CD4-positive, alpha-beta T cell treated with Interleukin-2 at 100 ng/mL for 4 hours (primary cell): ENCODE data around the gene TNFRSF1A.

Source experiments
- DNase-seq: peaks from one replicate; pipeline ENCODE4 v3.0.0-alpha.2; 2020; ENCODE audit warnings: low spot score

The TNFRSF1A gene

DNA sequence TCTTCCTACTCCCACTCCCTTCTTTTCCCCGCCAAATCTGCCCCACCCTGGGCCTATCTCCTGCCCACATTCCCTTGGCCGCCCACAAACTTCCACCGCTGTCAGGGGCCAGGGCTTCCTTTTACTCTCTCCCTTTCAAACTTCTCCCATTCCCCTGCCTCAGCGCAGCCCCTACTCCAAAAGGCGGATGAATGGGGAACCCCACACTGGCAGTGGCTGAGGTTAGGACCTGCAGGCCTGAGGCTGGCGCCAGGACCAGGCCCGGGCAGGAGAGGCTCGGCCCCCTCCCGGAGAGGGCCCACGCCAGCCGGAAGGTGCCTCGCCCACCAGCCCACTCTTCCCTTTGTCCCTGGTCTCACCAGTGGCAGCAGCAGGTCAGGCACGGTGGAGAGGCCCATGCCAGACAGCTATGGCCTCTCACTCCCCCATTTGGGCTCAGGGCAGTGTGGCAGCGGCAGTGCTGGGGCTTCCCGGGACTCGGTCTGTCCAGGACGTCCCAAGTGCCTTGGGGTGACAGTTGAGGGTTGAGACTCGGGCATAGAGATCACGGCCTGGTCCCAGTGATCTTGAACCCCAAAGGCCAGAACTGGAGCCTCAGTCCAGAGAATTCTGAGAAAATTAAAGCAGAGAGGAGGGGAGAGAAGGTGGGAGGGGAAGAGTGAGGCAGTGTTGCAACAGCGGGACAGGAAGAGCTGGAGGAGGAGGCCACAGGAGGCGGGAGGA, at the start of gene TNFRSF1A:
Gene TNFRSF1A, minus strand, starts transcription at position 660 of the 723 bp plus-strand sequence. Its CDS starts 262 bp downstream, at position 398.
- DNase-seq, result peak; percentile 49

DNA sequence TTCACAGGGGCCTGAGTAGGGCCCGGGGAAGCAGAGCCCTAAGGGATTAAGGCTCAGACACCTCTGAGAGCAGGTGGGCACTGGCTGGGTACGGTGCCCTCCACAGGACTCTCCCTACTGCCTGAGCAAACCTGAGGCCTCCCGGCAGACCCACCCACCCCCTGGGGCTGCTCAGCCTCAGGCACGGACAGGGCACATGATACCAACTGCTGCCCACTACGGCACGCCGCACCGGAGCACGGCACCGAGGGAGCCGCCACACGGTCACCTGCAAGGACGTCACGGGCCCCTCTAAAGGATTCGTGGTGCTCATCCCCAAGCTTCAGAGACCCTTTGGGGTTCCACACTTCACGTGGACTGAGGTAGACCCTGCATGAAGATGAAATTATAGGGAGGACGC, 49.1 kb upstream of the TNFRSF1A start:
- DNase-seq, result no peak

DNA sequence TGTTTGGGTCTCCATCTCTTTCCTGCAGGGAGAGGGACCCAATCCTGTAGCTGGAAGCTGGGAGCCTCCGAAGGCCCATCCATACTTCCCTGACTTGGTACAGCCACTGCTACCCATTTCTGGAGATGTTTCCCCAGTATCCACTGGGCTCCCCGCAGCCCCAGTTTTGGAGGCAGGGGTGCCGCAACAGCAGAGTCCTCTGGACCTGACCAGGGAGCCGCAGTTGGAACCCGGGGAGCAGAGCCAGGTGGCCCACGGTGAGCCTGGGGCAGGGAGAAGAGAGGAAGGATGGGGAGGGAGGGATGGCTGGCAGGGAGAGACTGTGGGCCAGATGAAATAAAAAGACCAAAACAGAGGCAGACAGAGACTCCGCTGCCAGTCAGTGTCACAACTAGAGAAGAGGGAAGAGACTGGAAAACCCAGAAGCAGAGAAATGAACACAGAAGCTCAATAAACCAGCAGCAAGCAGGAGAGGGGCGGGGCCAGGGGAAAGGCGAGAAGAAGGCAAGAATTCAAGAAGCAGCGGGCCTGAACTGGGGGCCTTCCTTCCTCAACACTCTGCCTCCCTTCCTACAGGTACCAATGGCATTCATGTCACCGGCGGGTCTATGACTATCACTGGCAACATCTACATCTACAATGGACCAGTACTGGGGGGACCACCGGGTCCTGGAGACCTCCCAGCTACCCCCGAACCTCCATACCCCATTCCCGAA, 48.4 kb upstream of the TNFRSF1A start:
- no peak for DNase-seq

DNA sequence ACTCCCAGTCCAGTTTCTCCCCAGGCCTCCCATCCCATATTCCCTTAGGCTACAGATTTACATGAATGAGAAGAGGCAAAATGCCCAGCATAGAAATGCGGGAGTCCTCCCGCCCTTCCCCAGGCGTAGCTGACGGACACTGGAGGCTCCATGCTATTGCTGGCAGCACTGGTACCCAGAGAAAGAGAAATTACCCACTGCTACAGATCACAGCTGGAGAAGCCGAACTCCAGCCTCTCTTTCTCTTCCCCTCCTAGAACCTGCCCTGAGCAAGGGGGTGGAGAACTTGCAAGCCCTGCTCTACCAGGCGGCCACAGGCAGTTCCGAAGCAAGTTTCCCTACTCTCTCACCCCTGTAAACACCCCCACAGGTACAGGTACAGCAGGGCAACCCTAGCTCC, 45.7 kb upstream of the TNFRSF1A start:
- no peak for DNase-seq

DNA sequence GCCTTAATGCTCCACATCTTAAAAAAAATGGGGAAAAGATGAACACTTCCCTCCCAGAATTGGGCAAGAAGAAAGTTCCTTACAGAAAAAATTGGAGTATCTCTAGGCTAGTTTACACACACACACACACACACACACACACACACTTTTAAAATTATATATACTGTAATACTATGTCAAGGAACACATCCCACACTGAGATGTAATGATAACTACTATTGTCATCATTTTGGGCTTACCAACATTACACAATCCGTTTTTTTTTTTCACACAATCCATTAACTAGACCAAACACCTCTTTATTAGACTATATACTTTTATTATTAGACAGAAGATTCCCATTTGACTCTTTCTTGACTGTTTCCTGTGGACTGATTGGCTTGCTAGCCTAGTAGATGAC, 44.6 kb upstream of the TNFRSF1A start:
- no peak for DNase-seq

DNA sequence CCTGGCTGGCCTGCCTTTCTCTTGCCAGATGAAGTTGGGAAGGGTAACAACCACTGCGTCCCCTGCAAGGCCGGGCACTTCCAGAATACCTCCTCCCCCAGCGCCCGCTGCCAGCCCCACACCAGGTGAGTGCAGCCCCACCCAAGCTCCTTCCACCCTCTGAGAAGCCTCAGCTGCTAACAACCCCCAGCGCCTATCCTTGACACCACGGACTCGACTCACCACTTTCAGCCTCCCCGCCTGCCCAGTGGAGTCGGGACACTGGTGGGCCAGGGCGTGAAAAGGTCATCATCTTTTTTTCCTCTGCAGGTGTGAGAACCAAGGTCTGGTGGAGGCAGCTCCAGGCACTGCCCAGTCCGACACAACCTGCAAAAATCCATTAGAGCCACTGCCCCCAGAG, 44.2 kb upstream of the TNFRSF1A start:
- DNase-seq, result no peak

DNA sequence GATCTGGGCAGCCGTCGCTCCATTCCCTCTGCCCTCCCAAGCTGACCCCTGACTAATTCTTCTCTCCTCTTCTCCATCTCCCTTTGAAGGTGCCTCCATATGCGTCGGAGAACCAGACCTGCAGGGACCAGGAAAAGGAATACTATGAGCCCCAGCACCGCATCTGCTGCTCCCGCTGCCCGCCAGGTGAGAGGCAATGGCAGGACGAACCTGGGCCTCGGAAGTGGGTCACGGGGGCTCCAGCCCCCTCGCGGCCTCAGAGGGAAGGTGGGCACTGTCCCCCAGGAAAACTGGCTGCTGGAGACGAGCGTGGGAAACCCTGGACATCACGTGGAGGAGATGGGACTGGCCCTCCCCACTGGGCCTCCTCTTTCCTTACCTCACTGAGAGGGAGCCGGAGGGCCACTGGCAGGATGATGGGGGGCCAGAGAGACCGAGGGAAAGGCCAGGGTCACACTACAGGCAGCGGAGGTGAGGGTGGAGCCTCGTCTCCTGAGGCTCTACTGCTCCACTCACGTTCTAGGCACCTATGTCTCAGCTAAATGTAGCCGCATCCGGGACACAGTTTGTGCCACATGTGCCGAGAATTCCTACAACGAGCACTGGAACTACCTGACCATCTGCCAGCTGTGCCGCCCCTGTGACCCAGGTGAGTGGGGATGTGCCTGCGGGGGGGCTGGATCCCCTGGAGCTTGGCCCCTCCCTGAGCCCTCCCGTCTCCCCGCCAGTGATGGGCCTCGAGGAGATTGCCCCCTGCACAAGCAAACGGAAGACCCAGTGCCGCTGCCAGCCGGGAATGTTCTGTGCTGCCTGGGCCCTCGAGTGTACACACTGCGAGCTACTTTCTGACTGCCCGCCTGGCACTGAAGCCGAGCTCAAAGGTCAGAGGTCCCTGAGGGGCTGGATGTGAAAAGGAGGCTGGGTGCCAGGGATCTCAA, 42.9 kb upstream of the TNFRSF1A start:
- no peak for DNase-seq

DNA sequence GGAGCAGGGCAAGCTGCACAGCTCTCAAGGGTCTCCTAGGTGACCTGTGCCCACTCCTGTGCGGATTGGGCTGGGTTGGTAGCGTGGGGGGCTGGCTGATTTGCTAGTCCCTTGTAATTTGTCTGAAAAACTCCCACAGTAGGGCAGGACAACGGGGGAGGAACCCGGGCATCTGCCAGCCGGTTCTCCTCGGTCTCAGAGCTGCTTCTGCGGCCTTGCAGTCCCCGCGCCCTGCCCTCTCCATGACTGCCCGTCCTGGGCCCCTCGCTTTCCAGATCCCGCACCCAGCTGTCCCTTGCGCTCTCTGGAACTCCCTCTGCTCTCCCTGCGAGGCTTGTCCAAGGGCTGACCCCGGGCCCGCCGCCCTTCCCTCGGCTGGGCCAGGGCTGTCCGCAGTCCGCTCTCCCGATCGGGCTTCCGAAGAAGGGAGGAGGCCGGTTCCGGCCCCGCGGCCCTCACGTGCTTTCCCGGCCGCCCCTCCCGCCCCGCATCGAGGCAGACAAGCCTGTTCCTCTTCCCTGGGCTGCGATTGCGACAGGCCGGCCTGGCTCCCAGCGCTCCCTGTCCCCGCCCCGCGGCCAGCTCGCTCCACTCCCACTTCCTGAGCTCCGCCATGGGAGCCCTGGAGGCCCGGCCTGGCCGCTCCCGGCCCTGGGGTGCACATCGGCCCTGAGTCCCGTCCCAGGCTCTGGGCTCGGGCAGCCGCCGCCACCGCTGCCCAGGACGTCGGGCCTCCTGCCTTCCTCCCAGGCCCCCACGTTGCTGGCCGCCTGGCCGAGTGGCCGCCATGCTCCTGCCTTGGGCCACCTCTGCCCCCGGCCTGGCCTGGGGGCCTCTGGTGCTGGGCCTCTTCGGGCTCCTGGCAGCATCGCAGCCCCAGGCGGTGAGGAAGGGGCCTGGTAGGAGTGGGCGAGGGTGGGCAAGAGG, 42.0 kb upstream of the TNFRSF1A start, which contains the start of gene LTBR:
Gene LTBR, plus strand, starts transcription at position 591 of the 927 bp plus-strand sequence. Its CDS starts 197 bp downstream, at position 788.
- no peak for DNase-seq

DNA sequence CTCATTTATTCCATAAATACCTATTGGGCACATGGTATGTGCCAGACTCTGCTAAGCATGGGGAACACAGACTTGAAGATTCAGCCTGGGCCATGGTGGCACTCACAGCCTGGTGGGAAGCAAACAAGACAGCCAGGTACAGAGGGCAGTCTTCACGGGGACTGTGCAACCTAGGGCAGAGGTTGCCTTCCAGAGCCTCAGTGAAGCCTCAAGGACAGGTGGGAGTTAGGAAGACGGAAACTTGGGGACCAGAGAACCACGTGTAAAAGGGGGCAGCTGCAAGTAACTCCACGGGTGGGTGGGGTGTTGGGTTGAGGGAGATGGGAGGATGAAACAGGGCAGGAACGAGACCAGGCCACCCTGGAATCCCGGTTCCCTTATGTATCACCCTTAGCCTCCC, 41.1 kb upstream of the TNFRSF1A start:
- DNase-seq, result no peak

DNA sequence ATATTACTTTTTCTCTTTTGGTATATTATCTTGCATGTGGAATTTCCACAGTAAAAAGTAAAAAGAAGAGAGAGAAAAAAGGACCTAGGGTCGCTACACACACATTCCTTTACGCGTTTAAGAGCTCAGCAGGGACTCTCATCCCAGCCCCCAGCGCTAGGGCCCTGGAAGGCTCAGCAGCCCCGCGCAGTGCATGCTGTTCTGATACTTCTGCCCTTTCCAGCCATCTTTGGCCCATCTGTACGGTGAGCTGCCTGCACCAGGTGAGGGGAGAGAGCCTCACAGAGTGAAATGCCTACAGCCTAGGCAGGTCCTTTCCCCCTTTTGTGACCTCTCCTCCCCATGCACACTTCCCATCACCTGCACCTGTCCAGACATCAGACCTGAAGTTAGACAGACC, 40.5 kb upstream of the TNFRSF1A start:
- no peak for DNase-seq

DNA sequence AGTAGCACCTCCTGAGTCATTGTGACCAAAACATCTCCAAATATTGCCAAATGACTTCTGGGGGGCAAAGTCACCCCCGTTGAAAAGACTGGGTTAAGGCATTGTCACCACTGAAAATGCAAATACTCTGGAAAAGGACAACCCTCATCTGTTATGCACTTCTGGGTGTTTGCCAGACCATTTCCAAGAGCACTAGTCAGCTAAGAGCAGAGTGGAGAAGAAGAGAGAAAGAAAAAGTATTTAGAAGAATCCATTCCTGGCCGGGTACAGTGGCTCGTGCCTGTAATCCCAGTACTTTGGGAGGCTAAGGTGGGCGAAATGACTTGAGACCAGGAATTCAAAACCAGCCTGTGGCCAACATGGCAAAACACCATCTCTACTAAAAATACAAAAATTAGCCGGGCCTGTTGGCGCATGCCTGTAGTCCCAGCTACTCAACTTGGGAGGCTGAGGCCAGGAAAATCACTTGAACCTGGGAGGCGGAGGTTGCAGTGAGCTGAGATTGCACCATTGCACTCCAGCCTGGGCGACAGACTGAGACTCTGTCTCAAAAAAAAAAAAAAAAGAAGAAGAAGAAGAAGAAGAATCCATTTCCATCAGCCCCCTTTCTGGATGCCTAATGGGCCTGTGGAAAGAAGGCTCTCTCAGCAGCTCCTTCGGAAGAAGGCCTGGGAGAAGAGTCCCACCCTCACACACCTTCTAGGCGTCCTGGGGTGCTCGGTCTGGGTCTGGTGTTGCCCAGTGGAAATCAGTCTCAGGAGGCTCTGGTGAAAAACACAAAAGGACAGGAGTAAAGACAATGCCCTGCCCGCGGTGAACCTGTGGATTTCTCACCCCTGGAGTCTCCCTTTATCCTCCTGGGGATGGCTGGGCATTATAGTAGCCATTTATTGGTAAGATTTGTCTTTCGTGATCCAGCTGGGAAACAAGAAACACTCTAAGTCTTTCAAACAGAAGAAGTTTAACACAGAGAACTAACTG, 38.6 kb upstream of the TNFRSF1A start:
- DNase-seq, result no peak

DNA sequence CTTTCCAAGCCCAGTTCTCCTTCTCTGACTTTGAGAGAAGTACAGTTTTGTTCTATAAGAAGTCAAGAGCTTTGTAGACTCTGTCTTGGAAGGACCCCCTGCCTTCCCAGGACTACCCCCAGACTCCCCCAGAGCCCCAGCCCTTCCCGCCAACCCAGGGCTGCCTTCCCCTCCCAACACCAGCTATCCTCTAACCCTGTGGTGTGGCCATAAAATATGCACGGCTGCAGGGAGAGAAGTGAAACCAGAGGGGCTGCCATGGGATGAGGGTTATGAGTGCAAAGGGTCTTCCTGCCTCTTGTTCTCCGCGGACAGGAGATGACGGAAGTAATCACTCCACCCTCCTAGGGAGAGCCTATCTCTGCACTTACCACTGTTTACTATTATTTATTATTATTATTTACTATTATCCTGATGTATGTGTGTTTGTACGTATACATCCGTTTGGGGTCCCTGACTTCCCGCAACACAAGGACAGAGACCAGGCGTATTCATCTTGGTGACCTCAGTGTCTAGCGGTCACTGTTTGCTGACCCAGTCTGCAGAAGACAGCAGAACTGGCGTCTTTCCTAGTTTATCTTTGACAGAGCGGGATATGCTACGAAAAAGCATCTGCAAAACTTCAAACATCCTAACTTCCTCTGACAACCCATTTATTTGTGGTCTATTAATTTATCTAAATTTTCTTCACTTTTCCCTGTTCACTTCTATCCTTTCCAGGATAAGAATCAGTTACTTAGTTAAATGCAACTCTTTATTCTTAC, 37.0 kb upstream of the TNFRSF1A start:
- no peak for DNase-seq

DNA sequence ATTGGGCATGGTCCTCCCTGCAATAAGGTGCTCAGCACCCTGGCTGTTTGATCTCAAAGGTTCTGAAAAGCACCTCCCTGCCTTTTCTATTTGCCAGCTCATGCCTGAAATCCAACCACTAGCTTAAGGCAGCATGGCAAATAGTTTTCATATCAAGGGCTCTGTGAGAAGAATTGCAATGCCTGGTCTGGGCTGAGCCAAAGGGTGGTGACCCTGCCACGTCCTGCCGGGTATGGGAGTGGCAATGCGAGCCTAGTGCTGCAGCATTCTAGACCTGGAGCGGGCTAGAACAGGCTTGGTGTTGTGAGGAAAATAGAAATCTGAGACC, 35.8 kb upstream of the TNFRSF1A start:
- no peak for DNase-seq

DNA sequence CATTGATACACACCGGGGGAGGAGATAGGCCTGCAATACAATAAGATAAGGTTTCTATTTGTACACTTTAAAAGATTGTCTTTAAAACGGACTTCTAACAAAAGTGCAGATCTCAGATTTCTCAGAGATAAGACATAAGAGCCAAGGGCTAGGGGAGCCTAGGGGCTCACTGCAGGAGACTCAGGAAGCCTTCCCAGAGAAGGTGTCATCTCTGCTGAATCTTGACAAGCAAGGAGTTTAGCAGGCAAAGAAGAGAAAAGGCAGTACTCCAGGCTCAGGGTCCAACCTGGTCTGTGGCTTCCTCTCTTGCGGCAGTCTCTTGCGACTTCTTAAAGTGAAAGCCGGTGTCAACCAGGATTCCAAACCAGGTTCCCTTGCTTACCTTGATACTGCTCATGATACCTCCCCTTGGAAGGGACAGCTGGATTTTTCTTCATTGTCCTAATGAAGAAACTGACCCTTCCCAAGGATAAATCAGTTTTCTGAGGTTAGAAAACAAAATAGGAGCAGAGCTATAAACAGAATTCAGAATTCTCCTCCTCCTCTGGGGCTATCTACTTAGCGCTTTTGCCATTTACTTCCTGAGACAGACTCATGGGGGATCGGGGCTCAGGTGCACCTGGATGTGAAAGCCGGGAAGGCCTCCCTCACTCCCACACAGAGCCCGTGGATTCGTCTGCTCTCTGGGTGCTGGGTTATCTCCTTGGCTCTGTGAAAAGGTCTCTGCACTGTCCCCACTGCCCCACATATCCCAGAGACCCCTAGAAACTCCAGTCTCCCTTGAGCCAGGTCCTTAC, 35.2 kb upstream of the TNFRSF1A start:
- DNase-seq, result no peak

DNA sequence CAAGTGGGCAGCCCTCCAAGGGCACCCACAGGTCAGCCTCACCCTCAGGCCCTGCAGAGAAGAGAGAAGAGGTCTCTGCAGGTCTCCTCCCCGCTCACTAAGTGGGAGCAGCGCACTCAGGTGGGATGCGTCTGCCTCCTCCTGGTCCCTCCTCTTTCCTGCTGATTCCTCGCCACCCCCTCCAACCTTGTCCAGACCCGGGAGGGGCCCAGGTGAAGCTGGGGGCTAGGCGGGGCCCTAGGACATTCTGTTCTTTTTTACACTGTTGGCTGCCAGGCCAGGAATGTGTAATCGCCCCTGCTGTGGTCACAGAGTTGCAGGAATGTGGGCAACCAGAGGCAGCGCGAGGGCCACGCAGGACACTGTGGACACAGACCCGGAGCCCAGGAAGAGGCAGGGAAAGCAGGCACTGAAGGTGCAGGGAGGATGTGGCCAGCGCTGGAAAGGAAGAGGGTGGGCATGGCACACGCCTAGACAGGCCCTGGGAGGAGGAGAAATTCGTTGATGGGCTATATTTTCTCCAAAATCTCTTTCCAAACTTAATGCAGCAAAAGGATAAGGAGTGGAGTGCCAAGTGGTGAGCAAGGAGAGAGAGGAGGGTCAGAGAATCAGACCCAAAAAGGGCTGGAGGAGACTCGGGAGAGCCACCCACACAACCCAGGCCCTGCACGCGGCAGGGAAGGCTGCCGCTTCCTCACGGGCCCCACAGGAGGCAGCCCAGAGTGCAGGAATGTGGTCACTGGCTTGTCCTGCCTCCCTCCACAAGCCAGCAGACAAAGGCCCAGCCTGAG, 34.4 kb upstream of the TNFRSF1A start:
- no peak for DNase-seq

DNA sequence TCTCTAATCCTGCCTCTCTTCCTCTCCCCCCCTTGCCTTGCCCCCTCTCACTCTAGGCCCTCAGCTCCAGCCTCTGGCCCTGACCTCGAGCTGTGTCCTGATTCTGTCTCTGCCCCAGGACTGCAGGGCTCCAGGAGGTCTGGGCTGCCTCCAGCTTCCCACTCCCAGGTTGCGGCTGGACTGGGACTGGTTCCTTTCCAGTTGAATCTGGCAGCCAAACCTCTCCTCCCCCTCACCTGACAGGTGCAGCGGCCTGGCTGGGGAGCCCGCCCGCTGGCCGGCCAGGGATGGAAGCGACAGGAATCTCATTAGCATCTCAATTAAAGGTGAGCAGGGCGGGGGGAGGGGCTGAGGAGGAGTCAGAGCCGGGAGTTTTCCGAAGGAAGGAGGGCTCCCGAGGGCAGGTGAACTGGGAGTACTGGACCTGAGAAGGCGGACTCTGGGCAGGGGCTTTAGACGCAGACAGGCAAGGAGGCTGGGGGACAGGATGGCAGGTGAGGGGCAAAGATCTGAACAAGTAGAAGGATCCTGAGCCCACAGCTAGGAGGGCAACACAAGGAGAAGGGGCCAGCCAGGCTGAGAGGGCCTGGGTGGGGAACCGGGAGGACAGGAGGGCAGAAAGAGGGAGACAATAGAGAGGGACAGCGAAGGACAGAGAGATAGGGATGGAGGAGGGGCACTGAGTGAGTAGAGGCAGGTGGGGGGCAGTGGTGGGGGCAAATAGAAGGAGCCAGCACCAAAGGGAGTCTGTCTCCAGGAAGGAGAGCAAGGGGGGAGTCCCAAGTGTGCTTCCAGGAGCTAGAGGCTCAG, 33.6 kb upstream of the TNFRSF1A start, which contains the start of gene SCNN1A:
Gene SCNN1A, minus strand, starts transcription at position 295 of the 810 bp plus-strand sequence. CDS start 780 bp downstream, outside the sequence.
- no peak for DNase-seq

DNA sequence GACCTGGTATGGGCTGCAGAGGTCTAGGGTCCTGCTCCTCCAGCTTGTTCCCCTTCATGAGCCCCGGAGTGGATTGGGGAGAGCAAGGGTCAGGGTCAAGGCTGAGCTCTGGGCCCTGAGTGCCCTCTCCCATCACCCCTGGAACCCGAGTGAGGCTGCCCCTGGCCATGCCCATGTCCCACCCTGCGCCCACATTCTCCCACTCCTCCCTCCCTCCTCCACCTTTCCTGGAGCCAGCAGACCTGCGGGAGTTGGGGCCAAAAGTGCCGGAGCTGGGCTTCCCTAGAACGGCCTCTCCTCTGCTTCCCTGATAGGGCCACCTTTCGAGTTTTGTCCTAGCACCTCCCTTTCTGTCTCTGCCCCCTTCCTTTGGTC, 32.9 kb upstream of the TNFRSF1A start:
- DNase-seq, result no peak
